Inflammatory macrophage treated with lipopolysaccharide for 1 hour (primary cell): Measurements from ENCODE around the gene PRPF19.

ENCODE experiments used
- DNase-seq, 2 donors: peaks; one replicate each; pipeline ENCODE4 v3.0.0-alpha.2; 2020 to 2022

PRPF19 gene

GRCh38 chr11:60922906-60923305 lies 16.5 kb upstream of the PRPF19 start:
- DNase-seq = no peak

- DNase-seq = no peak
Observed at GRCh38 chr11:60921777-60922335, 15.5 kb upstream of the PRPF19 start.

- no peak for DNase-seq
Observed at GRCh38 chr11:60921259-60921658, 14.9 kb upstream of the PRPF19 start.

GRCh38 chr11:60919956-60920355 lies 13.6 kb upstream of the PRPF19 start:
- no peak for DNase-seq

GRCh38 chr11:60919320-60919719 lies 12.9 kb upstream of the PRPF19 start:
- DNase-seq = peak; percentile 70 to 73

GRCh38 chr11:60918939-60919265 lies 12.5 kb upstream of the PRPF19 start:
- peak in 1 of 2 donors; percentile 25 for DNase-seq

GRCh38 chr11:60918251-60918938 lies 12.0 kb upstream of the PRPF19 start:
- no peak for DNase-seq

- no peak for DNase-seq
Observed at GRCh38 chr11:60917267-60917666, 10.9 kb upstream of the PRPF19 start.

- DNase-seq = no peak
Observed at GRCh38 chr11:60916669-60917206, 10.4 kb upstream of the PRPF19 start.

GRCh38 chr11:60915248-60915914 lies 9.0 kb upstream of the PRPF19 start:
- peak; percentile 31 to 46 for DNase-seq

- DNase-seq = peak; percentile 23 to 36
Observed at GRCh38 chr11:60914633-60915247, 8.4 kb upstream of the PRPF19 start.

- peak; percentile 69 to 83 for DNase-seq
Observed at GRCh38 chr11:60913793-60914632, 7.6 kb upstream of the PRPF19 start, which contains the start of gene TMEM109. TMEM109 (plus strand) TSS chr11:60914158; CDS start chr11:60919694, 5,536 bp downstream.

GRCh38 chr11:60912851-60913528 lies 6.6 kb upstream of the PRPF19 start:
- no peak for DNase-seq

- DNase-seq = no peak
Observed at GRCh38 chr11:60912223-60912850, 6.0 kb upstream of the PRPF19 start.

GRCh38 chr11:60910711-60911380 lies 4.5 kb upstream of the PRPF19 start:
- DNase-seq = peak; percentile 46 to 61

- DNase-seq = peak; percentile 55 to 56
Observed at GRCh38 chr11:60910281-60910687, 3.9 kb upstream of the PRPF19 start.

GRCh38 chr11:60909680-60910280 lies 3.4 kb upstream of the PRPF19 start:
- DNase-seq = peak in 1 of 2 donors; percentile 56

- no peak for DNase-seq
Observed at GRCh38 chr11:60908803-60909202, 2.4 kb upstream of the PRPF19 start.

GRCh38 chr11:60905551-60906113 lies 753 bp downstream of the PRPF19 start:
- no peak for DNase-seq

GRCh38 chr11:60905047-60905446 lies 1.3 kb downstream of the PRPF19 start:
- DNase-seq = no peak
